Stimulated activated CD4-positive, alpha-beta T cell treated with anti-CD3 and anti-CD28 coated beads, Interleukin-1b, Interleukin-23, amount 100 ng/mL, for 1 hour (primary cell): ENCODE results near the gene CFAP157.
A peak's percentile ranks its signal among the peaks of the same experiment; 100 is the strongest.

ENCODE experiments used
- DNase-seq, 2 donors: peaks; one replicate each; pipeline ENCODE4 v3.0.0-alpha.2; 2020; ENCODE audit warnings: low read depth in 2 of 2

Gene CFAP157

GRCh38 chr9:127693143-127693542, 13.6 kb upstream of the CFAP157 start:
- DNase-seq, result no peak

GRCh38 chr9:127693697-127694096, 13.1 kb upstream of the CFAP157 start:
- no peak for DNase-seq

GRCh38 chr9:127694890-127695720, 11.7 kb upstream of the CFAP157 start:
- DNase-seq, result no peak

GRCh38 chr9:127697575-127697974, 9.2 kb upstream of the CFAP157 start:
- no peak for DNase-seq

GRCh38 chr9:127698386-127698785, 8.4 kb upstream of the CFAP157 start:
- no peak for DNase-seq

- DNase-seq, result peak; percentile 63 to 64
Measured at GRCh38 chr9:127698985-127699670, 7.7 kb upstream of the CFAP157 start.

- DNase-seq, result no peak
Measured at GRCh38 chr9:127700140-127700539, 6.6 kb upstream of the CFAP157 start.

- DNase-seq, result no peak
Measured at GRCh38 chr9:127700594-127701255, 6.1 kb upstream of the CFAP157 start.

GRCh38 chr9:127703289-127703946, 3.4 kb upstream of the CFAP157 start:
- DNase-seq, result no peak

- DNase-seq, result no peak
Measured at GRCh38 chr9:127705577-127706379, 1.0 kb upstream of the CFAP157 start.

- no peak for DNase-seq
Measured at GRCh38 chr9:127707766-127708165, 978 bp downstream of the CFAP157 start.

GRCh38 chr9:127708952-127709587, 2.3 kb downstream of the CFAP157 start:
- no peak for DNase-seq

GRCh38 chr9:127710204-127710783, 3.5 kb downstream of the CFAP157 start:
- no peak for DNase-seq

- no peak for DNase-seq
Measured at GRCh38 chr9:127711226-127711701, 4.5 kb downstream of the CFAP157 start.

- no peak for DNase-seq
Measured at GRCh38 chr9:127711831-127712274, 5.1 kb downstream of the CFAP157 start.

GRCh38 chr9:127712371-127712770, 5.6 kb downstream of the CFAP157 start:
- DNase-seq, result no peak

- DNase-seq, result no peak
Measured at GRCh38 chr9:127712867-127713266, 6.1 kb downstream of the CFAP157 start.

GRCh38 chr9:127714020-127714750, 7.4 kb downstream of the CFAP157 start:
- no peak for DNase-seq

- no peak for DNase-seq
Measured at GRCh38 chr9:127714951-127715469, 8.2 kb downstream of the CFAP157 start.
